GOT3 (cell line): ENCODE results near the gene SMOC2.

ENCODE experiments used
- DNase-seq: peaks from one replicate; lab custom pipeline; 2025; ENCODE audit warnings: mixed read lengths; lab: John Stamatoyannopoulos, UW

The SMOC2 gene

GRCh38 chr6:168415098-168415992, 25.6 kb upstream of the SMOC2 start:
- DNase-seq = no peak

GRCh38 chr6:168415993-168416530, 24.9 kb upstream of the SMOC2 start:
- DNase-seq = no peak

- DNase-seq = no peak
Measured at GRCh38 chr6:168416531-168416930, 24.5 kb upstream of the SMOC2 start.

- no peak for DNase-seq
Measured at GRCh38 chr6:168417191-168417590, 23.8 kb upstream of the SMOC2 start.

DNA sequence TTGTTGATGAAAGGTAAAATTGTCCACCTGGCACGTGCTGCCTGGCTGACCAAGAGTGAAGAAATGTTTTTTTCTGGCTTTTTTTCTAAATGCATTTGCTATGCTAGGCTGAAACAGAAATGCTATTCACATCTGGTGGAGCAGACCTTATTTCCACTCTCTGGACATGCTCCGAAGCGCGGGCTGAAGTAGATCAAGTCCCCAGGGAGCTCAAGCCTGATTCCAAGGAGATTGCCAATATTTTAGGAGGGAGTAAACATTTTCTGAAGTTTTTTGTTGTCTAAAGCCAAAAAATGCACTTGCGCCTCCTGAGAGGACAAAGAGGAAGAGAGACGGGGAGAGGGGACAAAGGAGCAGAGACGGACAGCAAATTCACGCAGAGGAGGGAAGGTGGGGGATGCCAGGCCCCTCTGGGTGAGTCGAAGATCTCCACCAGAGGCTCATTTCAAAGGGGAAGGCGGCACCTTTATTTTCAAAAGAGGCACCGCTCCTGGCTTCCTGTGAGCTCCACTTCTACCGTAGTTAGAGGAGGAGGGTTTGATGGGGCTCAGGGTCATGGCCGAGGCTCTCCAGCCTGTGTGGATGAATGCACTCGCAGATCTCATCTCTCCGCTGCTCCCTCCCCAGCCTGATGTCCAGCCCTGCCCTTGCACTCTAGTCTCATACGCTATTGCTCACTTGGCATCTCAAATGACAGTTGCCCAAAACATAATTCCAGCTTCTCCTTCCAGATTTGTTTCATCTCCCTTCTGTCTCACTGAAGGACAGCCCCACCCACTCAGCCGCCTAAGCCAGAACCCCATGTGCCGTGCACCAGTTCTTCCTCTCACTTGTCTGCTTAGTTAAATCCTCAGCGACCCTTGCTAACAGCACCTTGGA, 23.1 kb upstream of the SMOC2 start:
- no peak for DNase-seq

GRCh38 chr6:168418711-168419121, 22.3 kb upstream of the SMOC2 start:
- no peak for DNase-seq

- no peak for DNase-seq
Measured at GRCh38 chr6:168419569-168419968, 21.4 kb upstream of the SMOC2 start.

- DNase-seq = no peak
Measured at GRCh38 chr6:168420084-168420483, 20.9 kb upstream of the SMOC2 start.

GRCh38 chr6:168420706-168421105, 20.3 kb upstream of the SMOC2 start:
- DNase-seq = no peak

DNA sequence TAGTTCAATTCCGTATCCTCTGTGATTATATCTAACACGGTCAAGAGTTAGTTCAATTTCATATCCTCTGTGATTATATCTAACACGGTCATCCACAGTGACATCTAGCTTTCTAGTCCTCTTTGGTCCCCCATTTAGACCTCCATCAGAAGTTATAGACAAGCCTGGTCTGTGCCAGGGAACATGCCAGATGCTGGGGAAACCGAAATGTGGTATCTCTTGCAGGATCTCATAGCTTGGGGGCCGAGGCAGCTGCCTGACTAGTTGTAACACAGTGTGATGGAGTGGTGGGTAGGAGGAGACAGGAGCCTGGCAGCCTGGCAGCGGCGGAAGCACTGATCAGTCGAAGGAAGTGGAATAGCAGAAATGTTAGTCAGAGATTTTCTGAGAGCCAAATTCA, 13.8 kb upstream of the SMOC2 start:
- DNase-seq = no peak

DNA sequence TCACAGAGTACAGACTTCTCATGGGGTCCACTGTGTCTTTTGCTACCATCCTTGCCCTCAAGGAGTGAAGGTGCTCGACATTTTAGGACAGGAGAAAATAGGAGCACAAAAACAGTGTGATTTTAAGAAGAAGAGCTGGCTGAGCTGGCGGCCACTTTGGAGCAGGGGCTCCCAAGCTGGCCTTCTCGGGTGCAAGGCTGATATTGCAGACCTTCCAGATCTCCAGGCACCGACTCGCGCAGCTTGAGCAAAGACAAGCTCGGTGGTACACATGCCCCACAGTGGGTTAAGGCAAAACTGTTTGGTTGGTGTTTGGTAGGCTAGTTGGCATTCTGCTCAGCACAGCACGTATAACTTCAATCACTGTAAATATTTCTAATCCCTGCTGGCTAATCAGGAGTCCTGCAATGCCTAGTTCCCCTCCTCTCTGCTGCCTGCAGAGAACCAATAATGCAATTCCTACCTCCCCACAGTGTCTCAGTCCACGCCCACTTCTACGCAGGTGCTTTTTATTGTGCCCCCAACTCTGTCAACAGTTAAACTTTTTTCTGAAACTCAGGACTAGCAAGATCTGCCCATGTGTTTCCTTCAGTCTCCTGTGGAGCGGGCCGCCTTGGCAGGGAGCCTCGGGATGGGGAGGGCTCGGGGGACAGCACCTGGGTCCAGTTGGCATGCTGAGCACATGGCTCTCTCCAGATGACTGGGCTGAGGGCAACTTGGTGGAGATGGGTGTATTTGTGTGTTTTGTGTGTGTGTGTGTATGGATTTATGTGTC, 12.7 kb upstream of the SMOC2 start:
- DNase-seq = no peak

- no peak for DNase-seq
Measured at GRCh38 chr6:168428863-168429262, 12.1 kb upstream of the SMOC2 start.

DNA sequence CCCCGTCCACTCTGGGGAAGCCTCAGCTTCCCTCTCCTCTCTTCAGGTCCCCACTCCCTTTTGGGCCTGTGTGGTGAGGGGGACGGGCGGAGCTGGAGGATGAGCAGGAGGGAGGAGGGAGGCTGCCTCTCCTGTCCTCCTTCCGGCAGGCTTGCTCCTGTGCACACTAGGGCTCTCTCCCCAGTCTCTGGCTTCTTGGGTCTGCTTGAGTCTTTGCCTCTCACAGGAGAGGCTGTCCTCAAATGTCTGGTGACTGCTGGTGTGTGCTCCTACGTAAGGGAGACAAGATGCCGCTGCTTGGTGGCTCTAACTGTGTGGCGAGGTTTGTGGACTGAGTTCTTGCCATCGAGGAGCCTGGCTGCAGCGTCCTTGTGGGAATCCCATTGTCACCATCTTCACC, 8.8 kb upstream of the SMOC2 start:
- no peak for DNase-seq

DNA sequence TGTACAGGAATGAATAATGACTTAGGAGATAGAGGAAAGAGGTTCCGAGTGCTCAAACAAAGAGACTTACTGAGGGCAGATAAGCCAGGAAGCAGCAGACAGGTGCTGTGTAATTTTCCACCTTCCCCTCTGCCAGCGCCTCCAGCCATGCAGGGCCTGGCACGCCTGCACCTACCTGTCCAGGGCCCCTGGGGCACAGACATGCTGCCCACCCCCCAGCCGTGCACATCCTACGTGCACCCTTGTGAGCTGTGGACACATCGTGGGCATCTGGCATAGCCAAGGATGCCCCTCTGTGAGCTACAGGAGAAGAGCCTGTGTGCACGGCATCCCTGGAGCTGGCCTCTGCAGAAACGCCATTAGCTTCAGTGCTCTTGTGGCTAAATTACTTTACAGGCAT, 7.1 kb upstream of the SMOC2 start:
- no peak for DNase-seq

DNA sequence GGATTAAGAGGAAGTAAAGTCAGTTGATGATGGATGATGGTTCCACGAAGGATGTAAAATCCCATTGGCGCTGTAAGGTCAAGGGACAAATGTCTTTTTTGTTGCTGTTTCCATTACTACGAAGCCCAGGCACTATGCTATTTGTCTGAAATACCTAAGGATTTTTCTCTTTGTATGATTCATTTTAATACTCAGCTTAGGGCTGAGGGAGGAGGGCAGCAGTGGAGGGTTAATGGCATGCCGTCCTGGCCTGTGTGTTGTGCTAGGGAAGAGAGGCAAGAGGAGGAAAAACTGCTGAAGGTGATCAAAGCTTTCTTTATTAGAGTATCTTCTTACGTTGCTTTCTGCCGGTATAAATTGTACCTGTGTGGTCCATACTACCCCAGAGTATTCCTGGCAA, 6.5 kb upstream of the SMOC2 start:
- DNase-seq = no peak

DNA sequence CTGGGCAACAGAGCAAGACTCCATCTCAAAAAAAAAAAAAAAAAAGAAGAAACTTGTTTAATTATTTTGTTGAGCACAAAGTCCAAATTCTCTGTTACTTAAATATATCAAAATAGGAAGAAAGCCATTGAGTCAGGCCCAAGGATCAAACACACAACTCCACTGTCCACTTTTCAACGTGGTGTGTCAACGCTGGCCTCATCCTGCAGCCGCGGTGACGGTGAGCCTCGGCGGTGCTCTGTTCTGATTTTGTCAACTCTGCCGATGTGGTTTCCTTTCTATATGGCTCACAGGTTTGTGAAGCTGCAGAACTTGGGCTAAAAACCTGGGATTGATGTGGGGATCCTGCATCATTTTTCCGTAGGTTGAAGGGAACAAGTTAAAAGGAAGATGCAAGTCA, 3.2 kb upstream of the SMOC2 start:
- DNase-seq = no peak

DNA sequence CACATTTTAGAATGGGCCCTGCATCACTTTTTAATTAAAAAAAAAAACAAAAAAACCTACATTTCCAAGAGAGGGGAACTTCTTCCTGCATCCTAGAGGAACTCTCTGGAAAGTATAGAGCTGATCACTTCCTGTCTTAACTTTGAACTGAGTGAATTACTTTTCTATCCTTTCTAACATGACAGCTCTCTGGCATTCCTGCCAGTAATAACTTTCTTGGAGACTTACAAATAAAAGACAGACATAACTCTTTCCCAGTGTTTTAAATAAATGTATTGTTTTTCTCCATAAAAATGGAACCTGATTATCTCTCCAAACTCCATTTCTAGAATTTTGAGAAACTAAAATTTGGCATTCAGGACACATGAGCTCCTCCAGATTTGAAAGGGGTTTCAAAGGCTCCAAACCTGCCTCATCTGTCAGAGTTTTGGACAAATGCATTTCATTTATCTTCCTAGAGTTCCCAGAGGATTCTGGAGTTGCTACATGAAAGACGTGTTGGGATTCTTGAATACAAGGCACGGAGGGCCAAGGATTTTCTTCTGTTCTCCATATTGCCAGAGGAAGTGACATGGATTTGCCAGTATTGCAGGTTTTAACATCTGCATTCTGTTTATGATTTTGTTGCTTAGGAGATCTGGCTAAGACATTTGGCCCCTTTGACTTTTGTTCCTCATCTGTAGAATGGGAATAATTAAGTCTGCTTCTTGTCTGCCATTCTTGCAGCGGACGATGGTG, 2.0 kb upstream of the SMOC2 start:
- no peak for DNase-seq

DNA sequence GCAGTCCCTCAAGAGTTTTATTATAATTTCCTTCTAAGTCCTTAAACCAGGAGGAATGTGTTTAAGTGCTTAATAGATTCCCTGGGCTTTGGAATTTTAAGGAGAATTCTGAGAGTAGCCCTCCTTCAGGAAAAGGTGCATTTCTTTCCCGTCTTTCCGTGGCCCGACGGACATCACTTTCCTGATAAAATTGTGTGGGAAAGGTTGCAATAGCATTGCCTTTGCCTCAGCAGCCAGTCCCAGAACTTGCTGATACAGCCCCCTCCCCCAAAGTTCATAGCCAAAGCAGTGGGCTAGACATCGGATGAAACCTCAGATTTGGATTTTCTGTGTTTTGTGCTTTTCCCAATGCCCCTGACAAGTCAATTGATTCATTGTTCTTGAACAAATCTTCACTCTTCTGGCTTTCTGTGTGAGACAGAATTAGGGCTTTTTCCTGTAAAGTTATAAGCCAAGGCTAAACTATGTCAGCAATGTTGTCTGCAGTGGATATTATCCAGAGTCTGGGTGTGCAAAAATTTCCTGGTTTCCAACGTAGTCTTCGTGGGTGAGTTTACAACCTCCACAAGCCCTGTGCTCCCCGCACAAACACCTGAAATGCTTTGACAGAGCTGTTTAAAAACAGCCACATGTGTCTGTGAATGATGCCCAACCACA, 1.1 kb upstream of the SMOC2 start:
- no peak for DNase-seq

DNA sequence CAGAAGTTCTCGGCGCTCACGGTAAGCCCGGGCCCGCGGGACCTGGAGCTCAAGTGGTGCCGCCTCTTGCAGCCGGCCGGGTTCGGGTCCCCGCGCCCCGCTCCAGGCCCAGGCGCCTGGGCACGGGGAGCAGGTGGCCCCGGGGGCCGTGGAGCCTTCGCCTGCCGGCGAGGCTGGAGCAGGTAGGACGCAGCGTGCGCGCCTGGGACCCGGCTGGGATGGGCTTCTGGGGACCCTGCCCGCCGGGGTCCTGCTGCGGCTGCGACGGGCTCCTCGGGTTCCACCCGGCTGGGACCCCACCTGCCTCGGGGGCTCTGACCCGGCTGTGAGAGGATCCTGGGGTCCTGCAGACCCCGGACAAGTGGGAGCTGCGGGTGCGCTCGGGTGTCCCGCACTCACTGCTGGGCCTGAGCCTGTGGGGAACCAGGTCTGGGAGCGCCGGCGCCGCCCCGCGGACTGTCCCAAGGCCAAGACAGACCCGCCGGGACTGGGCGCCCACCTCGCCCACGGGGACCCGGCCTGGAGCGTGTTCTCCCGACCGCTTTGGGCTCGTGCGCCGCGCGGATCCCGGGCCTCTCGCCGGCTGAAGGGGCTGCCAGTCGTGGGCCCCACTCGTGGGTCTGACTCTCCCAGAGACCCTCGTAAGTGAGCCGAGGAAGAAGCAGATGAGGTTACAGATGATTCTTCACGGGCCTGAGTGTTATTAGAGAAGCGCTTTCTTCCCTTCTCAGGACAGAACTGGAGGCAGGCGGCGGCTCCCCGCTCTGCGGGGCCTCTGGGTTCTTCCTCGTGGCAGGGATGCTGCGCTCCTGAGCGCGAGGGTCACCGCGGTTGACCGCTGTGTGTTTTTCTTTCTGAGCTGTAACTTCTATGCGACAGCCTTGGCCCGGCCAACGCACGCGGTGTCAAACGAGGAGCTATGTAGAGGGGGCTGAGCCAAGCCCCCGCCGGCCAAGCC, 729 bp downstream of the SMOC2 start:
- DNase-seq = no peak

- DNase-seq = no peak
Measured at GRCh38 chr6:168442646-168443045, 1.7 kb downstream of the SMOC2 start.
